Esophagus (tissue), 2 donors: Measurements from ENCODE around the gene NIPSNAP3A. TPM values are rescaled to one million over a fixed set of nuclear protein-coding genes. Genes with fewer than 3 reads are reported as not detected.

ENCODE experiments used
- H3K27ac ChIP-seq, 2 donors: one replicate each; pipeline ENCODE4 v1.5.1; 2013; ENCODE audit warnings: low read depth in 2 of 2, mild to moderate bottlenecking in 2 of 2, inconsistent platforms in 1 of 2, low read length in 1 of 2, moderate library complexity in 1 of 2
- H3K27me3 ChIP-seq, 2 donors: one replicate each; pipeline ENCODE4 v1.6.1; 2013; ENCODE audit warnings: low read length in 2 of 2, control low read depth in 1 of 2, mild to moderate bottlenecking in 1 of 2; ENCODE audit not compliant: insufficient read depth in 2 of 2, control insufficient read depth in 1 of 2
- H3K36me3 ChIP-seq, 2 donors: one replicate each; pipeline ENCODE4 v1.6.1; 2013; ENCODE audit warnings: low read length in 1 of 2; ENCODE audit not compliant: control insufficient read depth in 2 of 2, insufficient read depth in 2 of 2
- H3K4me1 ChIP-seq, 2 donors: one replicate each; pipeline ENCODE4 v1.6.1; 2013; ENCODE audit warnings: low read length in 1 of 2; ENCODE audit not compliant: control insufficient read depth in 2 of 2, insufficient read depth in 2 of 2
- H3K4me3 ChIP-seq, 2 donors: one replicate each; pipeline ENCODE4 v1.5.1; 2013; ENCODE audit warnings: low read length in 2 of 2, mild to moderate bottlenecking in 2 of 2, low read depth in 1 of 2, moderate library complexity in 1 of 2
- H3K9me3 ChIP-seq, 2 donors: one replicate each; pipeline ENCODE4 v1.6.1; 2013; ENCODE audit warnings: mild to moderate bottlenecking in 2 of 2, low read depth in 1 of 2, low read length in 1 of 2, moderate library complexity in 1 of 2; ENCODE audit not compliant: control insufficient read depth in 2 of 2, insufficient read depth in 1 of 2
- WGBS, 2 donors: extraction: QIAGEN DNeasy Blood & Tissue Kit; methylation state at CpG; one replicate each; pipeline ENCODE4 v1.1.7; 2013; 5-methylcytosine and 5-hydroxymethylcytosine counted together
- polyA plus RNA-seq, 2 donors: library from polyadenylated mRNA; stranded (reverse); fragments of 200-250 nt; gene quantifications; one replicate each; pipeline ENCODE4 v1.2.3, GENCODE V29; 2013
- donor health status: healthy with polysubstance abuse.
- donor health status: Bipolar disorder and iron deficiency.

NIPSNAP3A gene
- polyA plus RNA-seq, 2 donors: 12.6 to 28.9 TPM

DNA sequence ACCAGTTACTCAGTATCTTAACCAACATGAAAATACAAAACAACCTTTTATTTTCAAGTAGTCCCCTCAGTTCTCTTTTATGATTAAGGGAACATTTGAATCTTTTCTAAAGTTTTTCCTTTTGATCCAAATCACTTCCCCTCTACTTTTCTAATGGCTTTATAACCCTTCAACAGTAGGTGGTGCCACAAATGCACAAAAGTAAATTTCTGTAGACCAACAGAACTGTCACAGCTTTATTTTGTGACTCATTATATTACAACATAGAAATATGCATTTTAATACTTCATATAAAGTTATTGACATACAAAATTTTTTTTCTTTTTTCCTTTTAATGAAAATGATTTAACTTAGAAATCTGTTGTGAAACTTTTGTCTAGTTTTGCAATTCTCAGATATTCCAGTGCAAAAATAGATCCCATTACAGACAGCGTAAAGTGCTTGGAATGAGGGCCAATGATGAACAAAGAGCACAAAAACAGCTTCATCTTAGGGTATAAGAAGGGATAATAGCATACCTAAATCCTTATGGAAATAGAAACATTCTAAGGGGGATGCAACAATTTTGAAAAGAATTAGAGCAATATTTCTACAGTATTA is 33.4 kb downstream of the NIPSNAP3A start:
- H3K27me3 ChIP-seq: no peaks in the 10 kb centered on the region
- no peaks in the 10 kb centered on the region for H3K4me1 ChIP-seq
- peaks cover 0 to 2% of the 10 kb centered on the region in 2 donors for H3K36me3 ChIP-seq
- H3K4me3 ChIP-seq: no peak overlapping the region
- H3K9me3 ChIP-seq: no peaks in the 10 kb centered on the region
- no peak overlapping the region for H3K27ac ChIP-seq
- 97 to 98% methylated on average over 1 of the region's 1 CpG for WGBS, 2 donors

GRCh38 chr9:104783588-104783987 is 36.1 kb downstream of the NIPSNAP3A start:
- 84% methylated on average over 4 of the region's 4 CpGs for WGBS, 2 donors
- Histone ChIP-seq H3K9me3 (no peaks in the 10 kb centered on the region), H3K27me3 (no peaks in the 10 kb centered on the region), H3K4me1 (no peaks in the 10 kb centered on the region), H3K27ac (no peak overlapping the region), H3K36me3 (peaks cover 5 to 7% of the 10 kb centered on the region in 2 donors), H3K4me3 (no peak overlapping the region)

DNA sequence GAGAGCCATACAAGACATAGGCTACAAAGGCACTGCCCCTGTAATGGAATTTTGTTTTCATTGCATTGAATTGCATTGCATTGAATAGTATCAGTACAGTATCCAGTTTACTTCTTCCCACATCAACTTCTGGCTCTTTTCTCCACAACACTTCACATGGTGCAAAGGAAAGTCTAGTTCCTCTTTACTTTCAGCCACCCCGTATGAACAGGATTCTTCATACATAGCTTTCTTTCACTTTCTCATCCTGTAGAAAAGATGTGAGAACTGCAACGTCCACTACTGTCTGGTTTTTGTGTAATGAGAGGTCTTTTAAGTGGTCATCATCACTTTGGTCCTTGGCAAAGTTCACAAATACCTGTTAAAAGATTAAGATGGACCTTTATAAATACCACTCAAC is 36.6 kb downstream of the NIPSNAP3A start:
- Histone ChIP-seq H3K4me3 (no peak overlapping the region), H3K36me3 (peaks cover 9 to 10% of the 10 kb centered on the region in 2 donors), H3K27me3 (no peaks in the 10 kb centered on the region), H3K27ac (no peak overlapping the region), H3K9me3 (no peaks in the 10 kb centered on the region), H3K4me1 (no peaks in the 10 kb centered on the region)
- 60 to 68% methylated on average over 2 of the region's 2 CpGs for WGBS, 2 donors

DNA sequence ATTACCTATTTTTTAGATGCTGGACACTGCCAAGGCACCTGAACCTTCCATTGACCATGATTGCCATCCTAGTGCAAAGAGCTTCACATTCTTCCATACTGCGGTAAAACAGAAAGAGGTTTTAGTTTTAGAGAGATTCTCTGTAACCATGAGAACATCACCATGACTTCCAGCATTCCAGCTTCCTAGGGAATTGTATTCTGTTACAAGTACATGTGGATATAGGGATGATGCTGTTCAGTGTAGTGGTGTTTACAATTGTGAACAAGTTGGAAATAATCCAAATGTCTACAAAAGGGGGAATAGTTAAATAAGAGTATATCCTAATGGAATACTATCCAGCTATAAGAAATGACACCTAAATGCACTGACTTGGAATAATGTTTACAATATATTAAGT is 38.8 kb downstream of the NIPSNAP3A start:
- Histone ChIP-seq H3K27me3 (no peaks in the 10 kb centered on the region), H3K36me3 (peaks cover 9 to 10% of the 10 kb centered on the region in 2 donors), H3K4me1 (no peaks in the 10 kb centered on the region), H3K9me3 (no peaks in the 10 kb centered on the region), H3K27ac (no peak overlapping the region), H3K4me3 (no peak overlapping the region)
- 90 to 96% methylated on average over 1 of the region's 1 CpG for WGBS, 2 donors

DNA sequence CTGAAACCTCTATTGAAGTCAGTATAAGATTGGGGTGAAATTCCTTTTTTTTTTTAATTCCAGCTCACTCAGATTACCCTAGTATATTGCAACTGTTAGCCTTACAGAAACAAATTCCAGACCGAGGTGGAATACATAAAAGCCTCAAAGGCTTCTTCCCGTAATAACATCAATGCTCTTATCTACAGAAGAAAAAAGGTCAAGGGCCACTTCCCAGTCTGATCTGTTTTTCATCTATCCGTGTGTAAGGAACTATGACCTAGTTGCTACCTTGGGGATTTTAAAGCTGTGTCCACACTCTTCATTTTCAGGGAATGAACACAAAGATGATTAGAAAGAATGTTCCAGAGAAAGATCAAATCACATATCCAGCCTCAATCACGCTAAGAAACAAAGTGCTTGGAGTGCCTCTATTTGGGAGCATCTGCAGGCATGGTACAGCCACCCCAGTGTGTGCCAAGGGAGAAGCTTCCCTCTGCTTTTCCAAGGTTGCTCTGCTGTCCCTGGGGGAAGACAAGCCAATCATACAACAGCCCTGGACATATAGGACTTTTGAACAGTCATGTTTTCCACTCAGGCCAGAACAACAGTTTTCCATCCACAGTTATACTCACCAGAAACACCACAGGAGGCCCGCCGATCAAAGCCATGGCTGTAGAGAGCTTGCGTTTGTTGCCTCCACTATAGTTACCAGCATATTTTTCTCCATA is 40.0 kb downstream of the NIPSNAP3A start:
- no peak overlapping the region for H3K4me3 ChIP-seq
- H3K27me3 ChIP-seq: no peaks in the 10 kb centered on the region
- H3K27ac ChIP-seq: no peak overlapping the region
- WGBS, 2 donors: 75 to 82% methylated on average over 7 of the region's 7 CpGs
- H3K9me3 ChIP-seq: no peaks in the 10 kb centered on the region
- H3K36me3 ChIP-seq: peaks cover 9 to 14% of the 10 kb centered on the region in 2 donors
- no peaks in the 10 kb centered on the region for H3K4me1 ChIP-seq

- peaks cover 9 to 20% of the 10 kb centered on the region in 2 donors for H3K36me3 ChIP-seq
- no peak overlapping the region for H3K27ac ChIP-seq
- WGBS, 2 donors: 60 to 77% methylated on average over 3 of the region's 3 CpGs
- no peaks in the 10 kb centered on the region for H3K9me3 ChIP-seq
- H3K4me1 ChIP-seq: no peaks in the 10 kb centered on the region
- no peak overlapping the region for H3K4me3 ChIP-seq
- H3K27me3 ChIP-seq: no peaks in the 10 kb centered on the region
Measured at GRCh38 chr9:104788251-104788650, 40.8 kb downstream of the NIPSNAP3A start.

DNA sequence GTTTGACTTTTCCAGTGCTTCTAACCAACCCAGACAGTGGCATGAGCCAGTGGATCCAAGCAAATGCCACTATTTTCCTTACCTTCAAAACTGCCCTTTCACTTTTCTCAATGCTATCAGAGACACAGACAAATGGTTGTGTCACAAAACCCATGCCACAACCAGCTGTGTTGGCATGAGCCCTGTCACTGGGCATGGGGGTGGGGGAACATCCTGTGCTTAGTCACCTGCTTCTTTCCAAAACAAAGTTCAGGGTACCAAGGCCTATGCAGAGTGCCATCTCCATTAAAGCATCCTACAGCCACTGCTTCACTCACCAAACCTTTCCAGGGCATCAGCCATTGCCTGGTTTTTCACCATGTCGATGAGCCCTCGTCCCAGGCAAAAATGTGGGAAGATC is 46.6 kb downstream of the NIPSNAP3A start:
- WGBS, 2 donors: 94 to 98% methylated on average over 2 of the region's 2 CpGs
- no peak overlapping the region for H3K4me3 ChIP-seq
- no peaks in the 10 kb centered on the region for H3K9me3 ChIP-seq
- no peaks in the 10 kb centered on the region for H3K27me3 ChIP-seq
- no peaks in the 10 kb centered on the region for H3K4me1 ChIP-seq
- H3K27ac ChIP-seq: no peak overlapping the region
- H3K36me3 ChIP-seq: peaks cover 13 to 24% of the 10 kb centered on the region in 2 donors

GRCh38 chr9:104795082-104795481 is 47.6 kb downstream of the NIPSNAP3A start:
- no peaks in the 10 kb centered on the region for H3K9me3 ChIP-seq
- no peaks in the 10 kb centered on the region for H3K4me1 ChIP-seq
- H3K36me3 ChIP-seq: peaks cover 13 to 24% of the 10 kb centered on the region in 2 donors
- no peaks in the 10 kb centered on the region for H3K27me3 ChIP-seq
- no peak overlapping the region for H3K4me3 ChIP-seq
- 61 to 64% methylated on average over 1 of the region's 1 CpG for WGBS, 2 donors
- H3K27ac ChIP-seq: no peak overlapping the region

DNA sequence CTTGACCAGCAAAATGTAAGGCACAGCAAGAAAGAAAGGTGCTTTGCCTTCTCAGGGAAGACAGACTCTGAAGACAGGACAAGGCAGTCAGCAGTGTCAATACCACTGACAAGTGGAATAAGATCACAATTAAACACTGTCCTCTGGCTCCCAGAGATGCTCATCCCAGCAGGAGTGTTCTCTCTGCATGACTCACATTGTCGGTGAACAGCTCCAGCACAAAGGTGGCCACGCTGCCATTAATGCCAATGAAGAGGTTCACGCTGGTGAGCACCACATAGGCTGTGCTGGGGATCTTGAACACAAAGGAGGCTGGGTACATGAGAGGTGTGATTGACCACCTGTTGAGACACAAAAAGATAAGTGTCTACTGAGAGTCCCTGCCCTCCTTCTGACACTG is 48.4 kb downstream of the NIPSNAP3A start:
- Histone ChIP-seq H3K27me3 (no peaks in the 10 kb centered on the region), H3K27ac (no peak overlapping the region), H3K36me3 (peaks cover 16 to 24% of the 10 kb centered on the region in 2 donors), H3K4me3 (no peak overlapping the region), H3K4me1 (no peaks in the 10 kb centered on the region), H3K9me3 (no peaks in the 10 kb centered on the region)
- WGBS, 2 donors: 93 to 96% methylated on average over 3 of the region's 3 CpGs
